Caco-2 (cell line): ENCODE data around the gene ACTL7B. TPM values are rescaled to one million over a fixed set of nuclear protein-coding genes. Genes with fewer than 3 reads are reported as not detected.

Experiments
- BruUV-seq: library from RNA; stranded (reverse); fragments of 400-500 nt; replicated peaks from 2 replicates; lab custom pipeline; 2021; lab: Mats Ljungman, UMichigan
- CTCF ChIA-PET: fragments of 300-600 bp; sonication (Branson Sonifier 250); formaldehyde crosslinking; loops from one replicate; lab custom pipeline; 2022; ENCODE audit warnings: antibody characterized with exemption; lab: Charles Lee
- POLR2A ChIA-PET: fragments of 300-600 bp; sonication (Branson Sonifier 250); formaldehyde crosslinking; loops from one replicate; lab custom pipeline; 2022; ENCODE audit warnings: antibody characterized with exemption; lab: Charles Lee
- DNase-seq, 2 experiments: peaks; one replicate each; pipeline versions ENCODE4 v3.0.0 to v3.0.0-alpha.2; 2020 to 2022
- H3K27me3 ChIP-seq: replicated peaks from 2 replicates; pipeline ENCODE4 v1.6.0; 2011; ENCODE audit warnings: low read length; ENCODE audit not compliant: control insufficient read depth, insufficient read depth
- H3K36me3 ChIP-seq: 2 replicates; pipeline ENCODE4 v1.5.1; 2011; ENCODE audit warnings: low read length; ENCODE audit not compliant: control insufficient read depth, insufficient read depth
- H3K4me1 ChIP-seq: fragments of 250-450 bp; sonication (Bioruptor Pico); 2 replicates; pipeline ENCODE4 v1.5.1; 2020; ENCODE audit warnings: mild to moderate bottlenecking
- H3K4me3 ChIP-seq: 2 replicates; pipeline ENCODE4 v1.5.1; 2011; ENCODE audit warnings: low read depth, mild to moderate bottlenecking, control low read depth, low read length
- H3K9me3 ChIP-seq: fragments of 250-450 bp; sonication (Bioruptor Pico); 2 replicates; pipeline ENCODE4 v1.5.1; 2020; ENCODE audit warnings: mild to moderate bottlenecking, moderate library complexity
- H3K27ac Mint-ChIP-seq: one replicate; pipeline ENCODE4 v1.8.0; 2022; ENCODE audit warnings: mixed read lengths; ENCODE audit not compliant: unreplicated experiment
- H3K27me3 Mint-ChIP-seq: one replicate; pipeline ENCODE4 v1.8.0; 2022; ENCODE audit warnings: mixed read lengths; ENCODE audit not compliant: insufficient read depth, unreplicated experiment
- H3K36me3 Mint-ChIP-seq: one replicate; pipeline ENCODE4 v1.8.0; 2022; ENCODE audit warnings: mild to moderate bottlenecking, mixed read lengths; ENCODE audit not compliant: insufficient read depth, unreplicated experiment
- H3K4me1 Mint-ChIP-seq: one replicate; pipeline ENCODE4 v1.8.0; 2022; ENCODE audit warnings: low read depth, mixed read lengths; ENCODE audit not compliant: unreplicated experiment
- H3K4me3 Mint-ChIP-seq: one replicate; pipeline ENCODE4 v1.8.0; 2022; ENCODE audit warnings: mild to moderate bottlenecking, moderate library complexity, mixed read lengths; ENCODE audit not compliant: unreplicated experiment
- H3K9me3 Mint-ChIP-seq: one replicate; pipeline ENCODE4 v1.8.0; 2022; ENCODE audit warnings: mixed read lengths; ENCODE audit not compliant: unreplicated experiment
- CTCF ChIP-seq, 2 experiments: fragments of 200-600 bp in 1 of 2; IDR thresholded peaks; 1 replicate in 1 of 2; 2 replicates in 1 of 2; pipeline versions ENCODE4 v1.5.1 to v1.8.0; 2011 to 2022; ENCODE audit warnings: antibody characterized with exemption in 1 of 2, control low read depth in 1 of 2, inconsistent platforms in 1 of 2, low read depth in 1 of 2, low read length in 1 of 2, mild to moderate bottlenecking in 1 of 2, moderate library complexity in 1 of 2; ENCODE audit not compliant: insufficient read depth in 1 of 2, severe bottlenecking in 1 of 2, unreplicated experiment in 1 of 2
- intact Hi-C: fragments of 100-400 bp; cut with micrococcal nuclease; formaldehyde crosslinking; loops from one replicate; pipeline ENCODE4 v1.10.0; 2022; ENCODE audit not compliant: unreplicated experiment
- total RNA-seq: library from RNA; stranded (reverse); gene quantifications from 2 replicates; pipeline ENCODE4 v1.2.3, GENCODE V29; 2022

ACTL7B gene
- total RNA-seq, 1 experiment from 2014 or later, result not detected

GRCh38 chr9:108867829-108868228 lies 12.0 kb upstream of the ACTL7B start:
- H3K4me1 ChIP-seq, result peaks cover 12% of the 10 kb centered on the region
- H3K4me1 Mint-ChIP-seq, result peaks cover 21% of the 10 kb centered on the region
- H3K4me3 ChIP-seq, result no peak overlapping the region
- no peaks in the 10 kb centered on the region for H3K27me3 Mint-ChIP-seq
- no peak overlapping the region for H3K4me3 Mint-ChIP-seq
- CTCF ChIA-PET, result no interaction called here
- H3K36me3 Mint-ChIP-seq, result peaks cover 20% of the 10 kb centered on the region
- BruUV-seq, result no TSS peak
- H3K27ac Mint-ChIP-seq, result no peak overlapping the region
- no peak for TF ChIP-seq CTCF (IDR thresholded peaks at IDR 0.05; ENCODE audit: insufficient read depth in 1 of 2, low read depth in 1 of 2, low read length in 1 of 2, severe bottlenecking in 1 of 2, unreplicated experiment in 1 of 2)
- peaks cover 2% of the 10 kb centered on the region; the same call in 1 of the 2 replicates for H3K36me3 ChIP-seq
- no peaks in the 10 kb centered on the region for H3K27me3 ChIP-seq
- no peaks in the 10 kb centered on the region for H3K9me3 ChIP-seq
- H3K9me3 Mint-ChIP-seq, result no peaks in the 10 kb centered on the region
- DNase-seq, result no peak
- POLR2A ChIA-PET, result no interaction called here
- intact Hi-C loops, result no loop called here

- no peak for TF ChIP-seq CTCF (IDR thresholded peaks at IDR 0.05; ENCODE audit: insufficient read depth in 1 of 2, low read depth in 1 of 2, low read length in 1 of 2, severe bottlenecking in 1 of 2, unreplicated experiment in 1 of 2)
- peaks cover 21% of the 10 kb centered on the region for H3K4me1 Mint-ChIP-seq
- no peaks in the 10 kb centered on the region for H3K27me3 ChIP-seq
- ChIA-PET CTCF (no interaction called here), POLR2A (no interaction called here)
- no peak for DNase-seq
- no TSS peak for BruUV-seq
- H3K36me3 ChIP-seq, result peaks cover 2% of the 10 kb centered on the region; the same call in 1 of the 2 replicates
- H3K4me1 ChIP-seq, result peaks cover 12% of the 10 kb centered on the region
- no peak overlapping the region for H3K4me3 ChIP-seq
- no peak overlapping the region for H3K4me3 Mint-ChIP-seq
- H3K27ac Mint-ChIP-seq, result no peak overlapping the region
- no peaks in the 10 kb centered on the region for H3K9me3 Mint-ChIP-seq
- intact Hi-C loops, result no loop called here
- no peaks in the 10 kb centered on the region for H3K27me3 Mint-ChIP-seq
- H3K9me3 ChIP-seq, result no peaks in the 10 kb centered on the region
- peaks cover 18% of the 10 kb centered on the region for H3K36me3 Mint-ChIP-seq
These were observed 11.3 kb upstream of the ACTL7B start for GRCh38 chr9:108867116-108867515.

- Mint-ChIP-seq H3K9me3 (no peaks in the 10 kb centered on the region), H3K4me3 (no peak overlapping the region), H3K4me1 (peaks cover 21% of the 10 kb centered on the region), H3K27me3 (no peaks in the 10 kb centered on the region), H3K36me3 (peaks cover 8% of the 10 kb centered on the region), H3K27ac (no peak overlapping the region)
- no peak for DNase-seq
- ChIA-PET CTCF (no interaction called here), POLR2A (no interaction called here)
- no peaks in the 10 kb centered on the region for H3K9me3 ChIP-seq
- BruUV-seq, result no TSS peak
- H3K4me3 ChIP-seq, result no peak overlapping the region
- intact Hi-C loops, result no loop called here
- TF ChIP-seq CTCF (IDR thresholded peaks at IDR 0.05; ENCODE audit: insufficient read depth in 1 of 2, low read depth in 1 of 2, low read length in 1 of 2, severe bottlenecking in 1 of 2, unreplicated experiment in 1 of 2), result no peak
- no peaks in the 10 kb centered on the region for H3K36me3 ChIP-seq
- H3K27me3 ChIP-seq, result no peaks in the 10 kb centered on the region
- H3K4me1 ChIP-seq, result peaks cover 12% of the 10 kb centered on the region
These were observed 10.2 kb upstream of the ACTL7B start for GRCh38 chr9:108866001-108866420.
